ENCODE data around the gene TENT4A. TPM values are rescaled to one million over a fixed set of nuclear protein-coding genes. Genes with fewer than 3 reads are reported as not detected.

TENT4A gene
- total and polyA plus RNA-seq, 4 donors, result 14.1 to 29.8 (median 22.8) TPM

- no peak for DNase-seq (ENCODE audit: low read depth in 4 of 6, low spot score in 6 of 6)
- H3K27ac ChIP-seq (ENCODE audit: low read depth, low read length), result no peak overlapping the region
- H3K4me1 ChIP-seq (ENCODE audit: control insufficient read depth, insufficient read depth, low read length), result peaks cover 45% of the 10 kb centered on the region
- no peaks in the 10 kb centered on the region for H3K27me3 ChIP-seq (ENCODE audit: control insufficient read depth, insufficient read depth, low read length)
- H3K36me3 ChIP-seq (ENCODE audit: control insufficient read depth, insufficient read depth, low read length), result peaks cover 6% of the 10 kb centered on the region
- H3K4me3 ChIP-seq (ENCODE audit: low read depth, low read length), result peak overlapping the region; percentile 60
- WGBS (ENCODE audit: insufficient coverage), result 39% methylated on average over 3 of the region's 6 CpGs
- H3K9me3 ChIP-seq (ENCODE audit: control insufficient read depth, insufficient read depth, low read length), result no peaks in the 10 kb centered on the region
These were observed 2.0 kb downstream of the TENT4A start for GRCh38 chr5:6715271-6715670.

GRCh38 chr5:6715758-6716628 is 2.8 kb downstream of the TENT4A start:
- Histone ChIP-seq H3K36me3 (ENCODE audit: control insufficient read depth, insufficient read depth, low read length) (peaks cover 6% of the 10 kb centered on the region), H3K4me3 (ENCODE audit: low read depth, low read length) (peak overlapping the region; percentile 22), H3K4me1 (ENCODE audit: control insufficient read depth, insufficient read depth, low read length) (peaks cover 45% of the 10 kb centered on the region), H3K27me3 (ENCODE audit: control insufficient read depth, insufficient read depth, low read length) (no peaks in the 10 kb centered on the region), H3K27ac (ENCODE audit: low read depth, low read length) (no peak overlapping the region), H3K9me3 (ENCODE audit: control insufficient read depth, insufficient read depth, low read length) (no peaks in the 10 kb centered on the region)
- no peak for DNase-seq (ENCODE audit: low read depth in 4 of 6, low spot score in 6 of 6)
- WGBS (ENCODE audit: insufficient coverage), result 56% methylated on average over 12 of the region's 17 CpGs

- Histone ChIP-seq H3K4me3 (ENCODE audit: low read depth, low read length) (no peak overlapping the region), H3K4me1 (ENCODE audit: control insufficient read depth, insufficient read depth, low read length) (peaks cover 48% of the 10 kb centered on the region), H3K36me3 (ENCODE audit: control insufficient read depth, insufficient read depth, low read length) (peaks cover 6% of the 10 kb centered on the region), H3K9me3 (ENCODE audit: control insufficient read depth, insufficient read depth, low read length) (no peaks in the 10 kb centered on the region), H3K27ac (ENCODE audit: low read depth, low read length) (no peak overlapping the region), H3K27me3 (ENCODE audit: control insufficient read depth, insufficient read depth, low read length) (no peaks in the 10 kb centered on the region)
- 68% methylated on average over 4 of the region's 4 CpGs for WGBS (ENCODE audit: insufficient coverage)
- no peak for DNase-seq (ENCODE audit: low read depth in 4 of 6, low spot score in 6 of 6)
These were observed 3.5 kb downstream of the TENT4A start for GRCh38 chr5:6716629-6717149.

GRCh38 chr5:6717247-6717646 is 4.0 kb downstream of the TENT4A start:
- Histone ChIP-seq H3K9me3 (ENCODE audit: control insufficient read depth, insufficient read depth, low read length) (no peaks in the 10 kb centered on the region), H3K27ac (ENCODE audit: low read depth, low read length) (no peak overlapping the region), H3K4me1 (ENCODE audit: control insufficient read depth, insufficient read depth, low read length) (peaks cover 46% of the 10 kb centered on the region), H3K36me3 (ENCODE audit: control insufficient read depth, insufficient read depth, low read length) (peaks cover 6% of the 10 kb centered on the region), H3K27me3 (ENCODE audit: control insufficient read depth, insufficient read depth, low read length) (no peaks in the 10 kb centered on the region), H3K4me3 (ENCODE audit: low read depth, low read length) (no peak overlapping the region)
- DNase-seq (ENCODE audit: low read depth in 4 of 6, low spot score in 6 of 6), result no peak

- peaks cover 43% of the 10 kb centered on the region for H3K4me1 ChIP-seq (ENCODE audit: control insufficient read depth, insufficient read depth, low read length)
- no peaks in the 10 kb centered on the region for H3K9me3 ChIP-seq (ENCODE audit: control insufficient read depth, insufficient read depth, low read length)
- H3K36me3 ChIP-seq (ENCODE audit: control insufficient read depth, insufficient read depth, low read length), result peaks cover 6% of the 10 kb centered on the region
- no peak for DNase-seq (ENCODE audit: low read depth in 4 of 6, low spot score in 6 of 6)
- WGBS (ENCODE audit: insufficient coverage), result 67% methylated on average over 4 of the region's 4 CpGs
- H3K27ac ChIP-seq (ENCODE audit: low read depth, low read length), result no peak overlapping the region
- H3K4me3 ChIP-seq (ENCODE audit: low read depth, low read length), result no peak overlapping the region
- no peaks in the 10 kb centered on the region for H3K27me3 ChIP-seq (ENCODE audit: control insufficient read depth, insufficient read depth, low read length)
These were observed 4.5 kb downstream of the TENT4A start for GRCh38 chr5:6717687-6718086.

- 83% methylated on average over 10 of the region's 14 CpGs for WGBS (ENCODE audit: insufficient coverage)
- no peaks in the 10 kb centered on the region for H3K27me3 ChIP-seq (ENCODE audit: control insufficient read depth, insufficient read depth, low read length)
- no peak for DNase-seq (ENCODE audit: low read depth in 4 of 6, low spot score in 6 of 6)
- no peak overlapping the region for H3K27ac ChIP-seq (ENCODE audit: low read depth, low read length)
- peaks cover 6% of the 10 kb centered on the region for H3K36me3 ChIP-seq (ENCODE audit: control insufficient read depth, insufficient read depth, low read length)
- H3K9me3 ChIP-seq (ENCODE audit: control insufficient read depth, insufficient read depth, low read length), result no peaks in the 10 kb centered on the region
- H3K4me1 ChIP-seq (ENCODE audit: control insufficient read depth, insufficient read depth, low read length), result peaks cover 46% of the 10 kb centered on the region
- no peak overlapping the region for H3K4me3 ChIP-seq (ENCODE audit: low read depth, low read length)
These were observed 5.0 kb downstream of the TENT4A start for GRCh38 chr5:6718161-6718681.

GRCh38 chr5:6718718-6719117 is 5.5 kb downstream of the TENT4A start:
- no peak for DNase-seq (ENCODE audit: low read depth in 4 of 6, low spot score in 6 of 6)
- Histone ChIP-seq H3K27me3 (ENCODE audit: control insufficient read depth, insufficient read depth, low read length) (no peaks in the 10 kb centered on the region), H3K4me1 (ENCODE audit: control insufficient read depth, insufficient read depth, low read length) (peaks cover 51% of the 10 kb centered on the region), H3K9me3 (ENCODE audit: control insufficient read depth, insufficient read depth, low read length) (no peaks in the 10 kb centered on the region), H3K4me3 (ENCODE audit: low read depth, low read length) (no peak overlapping the region), H3K36me3 (ENCODE audit: control insufficient read depth, insufficient read depth, low read length) (peaks cover 6% of the 10 kb centered on the region), H3K27ac (ENCODE audit: low read depth, low read length) (no peak overlapping the region)
- WGBS (ENCODE audit: insufficient coverage), result 84% methylated on average over 3 of the region's 5 CpGs

- H3K4me1 ChIP-seq (ENCODE audit: control insufficient read depth, insufficient read depth, low read length), result peaks cover 55% of the 10 kb centered on the region
- H3K27me3 ChIP-seq (ENCODE audit: control insufficient read depth, insufficient read depth, low read length), result no peaks in the 10 kb centered on the region
- no peaks in the 10 kb centered on the region for H3K9me3 ChIP-seq (ENCODE audit: control insufficient read depth, insufficient read depth, low read length)
- H3K4me3 ChIP-seq (ENCODE audit: low read depth, low read length), result no peak overlapping the region
- peaks cover 6% of the 10 kb centered on the region for H3K36me3 ChIP-seq (ENCODE audit: control insufficient read depth, insufficient read depth, low read length)
- DNase-seq (ENCODE audit: low read depth in 4 of 6, low spot score in 6 of 6), result no peak
- WGBS (ENCODE audit: insufficient coverage), result 87% methylated on average over 5 of the region's 5 CpGs
- no peak overlapping the region for H3K27ac ChIP-seq (ENCODE audit: low read depth, low read length)
These were observed 6.2 kb downstream of the TENT4A start for GRCh38 chr5:6719417-6719816.

GRCh38 chr5:6719896-6720560 is 6.8 kb downstream of the TENT4A start:
- Histone ChIP-seq H3K9me3 (ENCODE audit: control insufficient read depth, insufficient read depth, low read length) (no peaks in the 10 kb centered on the region), H3K36me3 (ENCODE audit: control insufficient read depth, insufficient read depth, low read length) (peaks cover 6% of the 10 kb centered on the region), H3K27me3 (ENCODE audit: control insufficient read depth, insufficient read depth, low read length) (no peaks in the 10 kb centered on the region), H3K27ac (ENCODE audit: low read depth, low read length) (no peak overlapping the region), H3K4me1 (ENCODE audit: control insufficient read depth, insufficient read depth, low read length) (peaks cover 55% of the 10 kb centered on the region), H3K4me3 (ENCODE audit: low read depth, low read length) (no peak overlapping the region)
- WGBS (ENCODE audit: insufficient coverage), result 80% methylated on average over 5 of the region's 5 CpGs
- DNase-seq (ENCODE audit: low read depth in 4 of 6, low spot score in 6 of 6), result no peak
